AG09319 (cell line): ENCODE results near the gene ATP13A5.

Experiments
- DNase-seq: peaks from one replicate; pipeline ENCODE4 v3.0.0-alpha.2; 2010; ENCODE audit warnings: low read depth; ENCODE audit errors: extremely low read depth
- TF ChIP-seq, protein P1 (sequence below): IDR thresholded peaks from 2 replicates; pipeline ENCODE4 v1.5.1; 2011; ENCODE audit warnings: low read depth, mild to moderate bottlenecking, inconsistent platforms, low read length, moderate library complexity

Gene ATP13A5

DNA sequence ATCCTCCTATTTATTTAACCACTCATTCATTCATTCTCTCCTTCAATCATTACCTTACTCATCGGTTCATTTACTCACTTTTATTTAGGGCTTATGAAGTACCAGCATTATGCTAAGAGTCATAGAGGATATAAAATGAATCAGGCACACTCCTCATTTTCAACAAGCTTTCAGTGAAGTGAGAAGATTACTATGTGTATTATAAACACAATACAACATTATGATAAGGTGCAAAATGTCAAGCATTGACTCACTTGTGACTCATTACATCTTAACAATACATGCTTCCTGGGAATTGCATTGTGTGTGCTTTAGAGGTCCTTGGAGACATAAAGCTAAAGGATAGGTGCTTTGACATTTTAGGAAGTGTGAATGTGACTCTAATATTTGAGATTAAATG lies 77.1 kb downstream of the ATP13A5 start:
- no peak for DNase-seq
- TF ChIP-seq, protein P1, sequence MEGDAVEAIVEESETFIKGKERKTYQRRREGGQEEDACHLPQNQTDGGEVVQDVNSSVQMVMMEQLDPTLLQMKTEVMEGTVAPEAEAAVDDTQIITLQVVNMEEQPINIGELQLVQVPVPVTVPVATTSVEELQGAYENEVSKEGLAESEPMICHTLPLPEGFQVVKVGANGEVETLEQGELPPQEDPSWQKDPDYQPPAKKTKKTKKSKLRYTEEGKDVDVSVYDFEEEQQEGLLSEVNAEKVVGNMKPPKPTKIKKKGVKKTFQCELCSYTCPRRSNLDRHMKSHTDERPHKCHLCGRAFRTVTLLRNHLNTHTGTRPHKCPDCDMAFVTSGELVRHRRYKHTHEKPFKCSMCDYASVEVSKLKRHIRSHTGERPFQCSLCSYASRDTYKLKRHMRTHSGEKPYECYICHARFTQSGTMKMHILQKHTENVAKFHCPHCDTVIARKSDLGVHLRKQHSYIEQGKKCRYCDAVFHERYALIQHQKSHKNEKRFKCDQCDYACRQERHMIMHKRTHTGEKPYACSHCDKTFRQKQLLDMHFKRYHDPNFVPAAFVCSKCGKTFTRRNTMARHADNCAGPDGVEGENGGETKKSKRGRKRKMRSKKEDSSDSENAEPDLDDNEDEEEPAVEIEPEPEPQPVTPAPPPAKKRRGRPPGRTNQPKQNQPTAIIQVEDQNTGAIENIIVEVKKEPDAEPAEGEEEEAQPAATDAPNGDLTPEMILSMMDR: no peak

DNA sequence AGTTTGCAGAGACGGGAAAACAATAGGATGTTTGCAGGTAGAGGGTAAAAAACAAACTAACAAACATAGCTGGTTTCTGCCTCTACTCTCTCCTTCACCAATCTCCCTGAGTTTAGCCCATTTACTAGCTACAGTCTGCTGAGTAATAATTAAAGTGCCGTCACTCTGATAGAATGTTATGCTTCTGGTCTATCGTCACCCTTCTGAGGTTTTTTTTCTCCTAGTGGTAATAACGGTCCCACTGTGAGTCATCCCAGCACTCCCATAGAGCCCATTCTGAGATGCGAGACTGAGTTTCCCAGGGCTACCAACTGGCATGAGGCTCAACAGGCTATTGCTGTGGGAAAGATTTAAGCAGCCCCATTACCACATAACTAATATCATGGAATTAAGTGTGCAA lies 81.1 kb downstream of the ATP13A5 start:
- DNase-seq: no peak
- TF ChIP-seq, protein P1: no peak

DNA sequence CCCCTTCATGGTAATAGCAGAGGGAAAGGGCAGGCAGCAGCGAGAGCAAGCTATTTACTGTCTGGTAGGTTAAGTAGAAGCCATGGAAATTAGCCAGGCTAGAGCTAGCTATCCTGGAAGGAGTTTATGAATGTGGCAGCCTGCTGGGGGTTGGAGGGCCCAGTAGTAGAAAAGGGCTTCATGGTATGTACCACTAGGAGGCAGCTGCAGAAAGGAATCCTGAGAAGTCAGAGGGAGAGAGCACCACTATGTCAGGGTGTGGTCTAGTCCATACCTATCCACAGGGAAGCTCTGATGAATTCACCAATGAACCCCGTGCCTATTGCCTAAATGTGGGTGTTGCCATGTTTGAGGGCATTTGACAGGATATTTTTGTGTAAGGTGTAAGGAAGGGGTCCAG lies 82.6 kb downstream of the ATP13A5 start:
- no peak for DNase-seq
- TF ChIP-seq, protein P1: no peak

DNA sequence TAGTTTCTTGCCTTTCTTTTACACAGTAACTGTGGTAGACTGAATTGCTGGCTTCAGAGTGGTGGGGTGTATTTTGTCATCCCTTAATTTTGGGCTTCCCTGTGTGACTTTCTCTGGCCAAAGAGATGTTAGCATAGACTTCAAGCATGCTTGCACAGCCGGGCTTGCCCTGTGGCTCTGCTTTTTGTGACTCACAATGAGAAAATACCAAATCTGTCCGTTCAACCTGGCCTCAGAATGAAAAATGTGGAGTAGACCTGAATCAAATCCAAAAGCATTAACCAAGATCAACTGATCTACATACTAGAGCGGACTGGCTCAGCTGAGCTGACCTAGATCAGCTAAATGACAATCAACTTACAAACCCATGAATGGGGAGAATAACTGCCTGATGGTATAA lies 86.2 kb downstream of the ATP13A5 start:
- TF ChIP-seq, protein P1: no peak
- no peak for DNase-seq

DNA sequence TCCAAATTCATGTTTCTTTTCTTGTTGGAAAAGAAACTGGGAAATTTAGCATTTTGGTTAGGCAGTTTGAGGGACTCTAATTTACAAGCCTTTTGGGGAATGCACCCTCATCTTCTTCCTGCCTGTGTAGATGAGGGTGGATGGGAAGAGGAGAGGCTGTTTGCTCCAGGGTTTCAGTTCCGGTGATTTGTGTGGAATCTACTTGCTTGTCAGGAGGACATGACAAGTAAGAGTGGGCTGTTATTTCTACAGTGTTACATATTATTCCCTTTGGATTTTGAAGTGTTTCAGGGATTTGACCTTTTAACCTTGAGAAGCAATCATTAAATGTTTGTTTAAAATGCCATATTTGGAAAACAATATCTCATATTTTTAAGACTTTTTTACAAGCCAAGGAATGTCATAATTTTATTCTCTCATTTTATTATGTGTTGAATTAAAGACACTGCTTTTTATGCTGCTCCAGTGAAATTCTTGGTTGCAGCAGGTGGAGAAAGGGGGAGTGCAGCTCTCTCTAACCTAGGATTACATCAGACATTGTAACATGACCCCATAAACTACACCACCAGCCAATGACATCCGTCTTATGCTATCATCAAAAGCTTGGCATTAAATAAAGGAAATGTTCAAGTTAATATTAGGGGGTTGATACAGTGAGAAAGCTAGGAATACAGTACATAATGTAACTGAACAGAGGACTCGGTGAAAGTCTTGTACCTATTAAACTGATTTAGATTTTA lies 107.3 kb downstream of the ATP13A5 start:
- DNase-seq: no peak
- TF ChIP-seq, protein P1: no peak

DNA sequence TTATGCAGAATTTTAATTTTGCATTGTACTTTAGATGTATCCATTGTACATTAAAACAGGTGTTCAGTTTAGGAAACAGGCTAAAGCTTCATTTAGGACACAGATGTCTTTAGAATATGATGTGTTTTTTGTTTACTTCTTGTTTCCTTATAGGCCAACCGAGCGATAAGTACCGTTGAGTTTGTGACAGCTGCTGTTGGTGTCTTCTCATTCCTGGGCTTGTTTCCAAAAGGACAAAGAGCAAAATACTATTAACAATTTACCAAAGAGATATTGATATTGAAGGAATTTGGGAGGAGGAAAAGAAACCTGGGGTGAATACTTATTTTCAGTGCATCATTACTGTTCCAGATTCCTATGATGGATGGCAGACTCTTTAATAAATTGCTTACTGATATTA lies 108.1 kb downstream of the ATP13A5 start:
- DNase-seq: no peak
- TF ChIP-seq, protein P1: no peak

DNA sequence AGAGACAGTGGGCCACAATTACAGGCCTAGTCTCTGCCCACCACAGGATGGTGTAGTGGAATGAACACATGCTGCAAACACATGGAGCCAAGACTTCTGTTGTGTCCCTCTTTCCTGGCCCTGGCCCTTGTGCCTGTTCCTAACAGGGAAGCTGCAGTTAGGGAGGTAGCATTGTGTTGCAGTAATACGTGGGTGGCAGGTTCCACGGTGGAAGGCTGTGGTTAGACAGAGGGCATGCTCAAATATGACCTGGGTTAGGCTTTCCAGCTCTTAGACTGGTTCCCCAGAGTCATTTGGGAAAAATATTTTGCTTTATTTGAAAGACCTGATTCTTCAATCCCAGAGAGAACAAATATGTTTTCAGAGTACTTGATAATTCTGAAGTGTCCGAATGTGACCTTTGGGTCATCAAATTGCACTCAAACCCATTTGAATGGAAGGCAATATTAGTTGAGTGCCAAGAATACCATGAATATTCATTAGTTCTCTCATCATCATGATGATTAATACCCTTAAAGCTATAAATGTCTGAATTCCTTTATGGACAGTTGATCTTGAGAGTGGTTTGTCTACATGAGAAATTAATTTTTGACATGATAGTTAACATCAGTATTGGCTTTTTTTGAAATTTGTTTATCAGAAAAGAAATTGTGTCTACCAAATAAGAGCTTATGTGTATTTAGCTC lies 109.1 kb downstream of the ATP13A5 start:
- TF ChIP-seq, protein P1: no peak

More for the DNA sequence above, 109.1 kb downstream of the ATP13A5 start:
- DNase-seq: no peak
